ENCODE data around the gene ELOA.
"Not testable (repeated sequence)": the region's sequence is repeated elsewhere in the genome, so short reads cannot be mapped to it uniquely, and the experiment has no call there.

The ELOA gene

GRCh38 chr1:23793018-23793781 lies 49.9 kb downstream of the ELOA start:
- no peak overlapping the region for H3K9ac ChIP-seq
- TF ChIP-seq CTCF (IDR thresholded peaks at IDR 0.05): no peak
- peaks cover 2% of the 10 kb centered on the region for H3K4me1 ChIP-seq
- no peaks in the 10 kb centered on the region for H3K27me3 ChIP-seq (ENCODE audit: control insufficient read depth, insufficient read depth, low read length)
- peak overlapping the region; percentile 1 for H3K4me2 ChIP-seq (ENCODE audit: low read length)
- peaks cover 3% of the 10 kb centered on the region for H3K79me2 ChIP-seq
- H3K36me3 ChIP-seq (ENCODE audit: control insufficient read depth, insufficient read depth, low read length): no peaks in the 10 kb centered on the region
- no peaks in the 10 kb centered on the region for H3K9me3 ChIP-seq (ENCODE audit: control insufficient read depth, low read length)
- H3K4me3 ChIP-seq (ENCODE audit: low read depth, low read length): peak overlapping the region; percentile 3
- H3K27ac ChIP-seq: no peak overlapping the region
- no peak overlapping the region for H2AFZ ChIP-seq

DNA sequence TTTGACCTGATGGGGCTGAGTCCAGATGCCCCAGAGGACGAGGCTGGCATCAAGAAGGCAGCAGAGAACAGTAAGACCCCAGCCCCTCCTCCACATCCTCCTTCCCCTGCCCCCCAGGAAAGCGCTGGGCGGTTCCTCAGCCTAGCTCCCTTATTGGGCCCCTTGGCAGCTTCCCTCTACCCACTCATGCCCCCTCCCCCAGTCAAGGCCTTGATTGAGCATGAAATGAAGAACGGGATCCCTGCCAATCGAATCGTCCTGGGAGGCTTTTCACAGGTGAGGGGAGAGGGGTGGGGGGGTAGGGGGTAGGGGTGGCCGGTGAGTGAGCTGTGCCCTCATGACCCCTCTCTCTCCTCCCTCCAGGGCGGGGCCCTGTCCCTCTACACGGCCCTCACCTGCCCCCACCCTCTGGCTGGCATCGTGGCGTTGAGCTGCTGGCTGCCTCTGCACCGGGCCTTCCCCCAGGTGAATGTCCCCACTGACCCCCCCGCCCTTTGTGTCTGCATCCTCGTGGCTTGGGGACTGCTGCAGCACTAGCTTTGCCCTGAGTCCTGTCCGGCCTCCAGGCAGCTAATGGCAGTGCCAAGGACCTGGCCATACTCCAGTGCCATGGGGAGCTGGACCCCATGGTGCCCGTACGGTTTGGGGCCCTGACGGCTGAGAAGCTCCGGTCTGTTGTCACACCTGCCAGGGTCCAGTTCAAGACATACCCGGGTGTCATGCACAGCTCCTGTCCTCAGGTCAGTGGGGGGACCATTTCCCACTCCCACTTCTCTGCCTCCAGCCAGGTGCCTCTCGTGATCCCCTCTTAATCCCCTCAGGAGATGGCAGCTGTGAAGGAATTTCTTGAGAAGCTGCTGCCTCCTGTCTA lies 50.8 kb downstream of the ELOA start:
- Histone ChIP-seq H3K9me3 (ENCODE audit: control insufficient read depth, low read length) (no peaks in the 10 kb centered on the region), H3K4me2 (ENCODE audit: low read length) (peak overlapping the region; percentile 1), H3K36me3 (ENCODE audit: control insufficient read depth, insufficient read depth, low read length) (no peaks in the 10 kb centered on the region), H2AFZ (no peak overlapping the region), H3K9ac (no peak overlapping the region), H3K27ac (no peak overlapping the region), H3K27me3 (ENCODE audit: control insufficient read depth, insufficient read depth, low read length) (no peaks in the 10 kb centered on the region), H3K4me1 (peaks cover 2% of the 10 kb centered on the region), H3K4me3 (ENCODE audit: low read depth, low read length) (peak overlapping the region; percentile 3), H3K79me2 (peaks cover 3% of the 10 kb centered on the region)
- TF ChIP-seq CTCF (IDR thresholded peaks at IDR 0.05): no peak

DNA sequence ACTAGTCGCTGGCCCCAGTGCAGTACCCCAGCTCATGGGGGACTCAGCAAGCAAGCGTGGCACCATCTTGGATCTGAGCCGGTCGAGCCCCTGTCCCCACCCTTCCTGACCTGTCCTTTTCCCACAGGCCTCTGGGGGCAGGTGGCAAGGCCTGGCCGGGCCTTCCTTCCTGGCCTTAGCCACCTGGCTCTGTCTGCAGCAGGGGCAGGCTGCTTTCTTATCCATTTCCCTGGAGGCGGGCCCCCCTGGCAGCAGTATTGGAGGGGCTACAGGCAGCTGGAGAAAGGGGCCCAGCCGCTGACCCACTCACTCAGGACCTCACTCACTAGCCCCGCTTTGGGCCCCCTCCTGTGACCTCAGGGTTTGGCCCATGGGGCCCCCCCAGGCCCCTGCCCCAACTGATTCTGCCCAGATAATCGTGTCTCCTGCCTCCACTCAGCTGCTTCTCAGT lies 51.5 kb downstream of the ELOA start:
- H3K4me1 ChIP-seq; H3K4me3 ChIP-seq (ENCODE audit: low read depth, low read length); H3K36me3 ChIP-seq (ENCODE audit: control insufficient read depth, insufficient read depth, low read length); H3K79me2 ChIP-seq; H2AFZ ChIP-seq; H3K9ac ChIP-seq; H3K27ac ChIP-seq; H3K4me2 ChIP-seq (ENCODE audit: low read length); H3K27me3 ChIP-seq (ENCODE audit: control insufficient read depth, insufficient read depth, low read length); H3K9me3 ChIP-seq (ENCODE audit: control insufficient read depth, low read length): not testable (repeated sequence)

GRCh38 chr1:23795676-23796465 lies 52.6 kb downstream of the ELOA start:
- no peak overlapping the region for H3K27ac ChIP-seq
- no peaks in the 10 kb centered on the region for H3K27me3 ChIP-seq (ENCODE audit: control insufficient read depth, insufficient read depth, low read length)
- no peak overlapping the region for H2AFZ ChIP-seq
- peaks cover 7% of the 10 kb centered on the region for H3K4me1 ChIP-seq
- no peaks in the 10 kb centered on the region for H3K36me3 ChIP-seq (ENCODE audit: control insufficient read depth, insufficient read depth, low read length)
- H3K4me2 ChIP-seq (ENCODE audit: low read length): peak overlapping the region; percentile 33
- TF ChIP-seq CTCF (IDR thresholded peaks at IDR 0.05): no peak
- H3K79me2 ChIP-seq: peaks cover 3% of the 10 kb centered on the region
- no peak overlapping the region for H3K4me3 ChIP-seq (ENCODE audit: low read depth, low read length)
- no peaks in the 10 kb centered on the region for H3K9me3 ChIP-seq (ENCODE audit: control insufficient read depth, low read length)
- no peak overlapping the region for H3K9ac ChIP-seq

Measured in parathyroid adenoma (tissue), 2 donors.